Activated naive CD4-positive, alpha-beta T cell treated with anti-CD3 and anti-CD28 coated beads for 36 hours (primary cell): Measurements from ENCODE around the gene HSH2D. TPM values are rescaled to one million over a fixed set of nuclear protein-coding genes. Genes with fewer than 3 reads are reported as not detected.

ENCODE experiments used
- CTCF ChIA-PET: fragments of 350-600 bp; sonication (Branson Sonifier 250); formaldehyde crosslinking; loops from one replicate; lab custom pipeline; 2021; ENCODE audit warnings: antibody characterized with exemption; lab: Charles Lee
- DNase-seq: peaks from one replicate; pipeline ENCODE4 v3.0.0-alpha.2; 2020
- H3K27ac Mint-ChIP-seq: one replicate; pipeline ENCODE4 v1.8.0; 2021; ENCODE audit warnings: mild to moderate bottlenecking, mixed read lengths
- H3K27me3 Mint-ChIP-seq: one replicate; pipeline ENCODE4 v1.8.0; 2021; ENCODE audit warnings: low read depth, mixed read lengths
- H3K36me3 Mint-ChIP-seq: one replicate; pipeline ENCODE4 v1.8.0; 2021; ENCODE audit warnings: low read depth, mixed read lengths
- H3K4me1 Mint-ChIP-seq: one replicate; pipeline ENCODE4 v1.8.0; 2021; ENCODE audit warnings: low read depth, mixed read lengths
- H3K4me3 Mint-ChIP-seq: one replicate; pipeline ENCODE4 v1.8.0; 2021; ENCODE audit warnings: mild to moderate bottlenecking, moderate library complexity, mixed read lengths
- H3K9me3 Mint-ChIP-seq: one replicate; pipeline ENCODE4 v1.8.0; 2021; ENCODE audit warnings: mixed read lengths
- intact Hi-C: fragments of 100-400 bp; cut with micrococcal nuclease; formaldehyde crosslinking; loops from one replicate; pipeline ENCODE4 v1.15.1; 2023
- total RNA-seq, 2 experiments: library from RNA; stranded (reverse); gene quantifications; one replicate each; pipeline ENCODE4 v1.2.3, GENCODE V29; 2021

The HSH2D gene
- total RNA-seq, 2 experiments from 2014 or later: 18.3 to 20.7 TPM

- Mint-ChIP-seq H3K9me3 (no peaks in the 10 kb centered on the region), H3K4me1 (peaks cover 25% of the 10 kb centered on the region), H3K4me3 (no peak overlapping the region), H3K27me3 (no peaks in the 10 kb centered on the region), H3K36me3 (peaks cover 13% of the 10 kb centered on the region), H3K27ac (no peak overlapping the region)
- intact Hi-C loops: no loop called here
- no peak for DNase-seq
- CTCF ChIA-PET: no interaction called here
These were observed 1.4 kb upstream of the HSH2D start for GRCh38 chr19:16142032-16142580.

- H3K4me3 Mint-ChIP-seq: peak overlapping the region; percentile 98
- intact Hi-C loops: no loop called here
- peaks cover 25% of the 10 kb centered on the region for H3K4me1 Mint-ChIP-seq
- H3K36me3 Mint-ChIP-seq: peaks cover 17% of the 10 kb centered on the region
- no peak for DNase-seq
- peak overlapping the region; percentile 96 for H3K27ac Mint-ChIP-seq
- CTCF ChIA-PET: interaction anchor here (0.6 to 1.7 kb wide), 11 partner anchors 9 to 515 kb away, joined by 3 to 13 read pairs (median 4); partner anchors contain the start of genes FAM32A and RAB8A
- no peaks in the 10 kb centered on the region for H3K9me3 Mint-ChIP-seq
- no peaks in the 10 kb centered on the region for H3K27me3 Mint-ChIP-seq
These were observed 714 bp downstream of the HSH2D start for GRCh38 chr19:16144216-16144581.

GRCh38 chr19:16146112-16146511 lies 2.6 kb downstream of the HSH2D start:
- intact Hi-C loops: no loop called here
- CTCF ChIA-PET: interaction anchor here (1.1 kb wide), 1 partner anchor 83 kb away, joined by 5 read pairs; no protein-coding TSS in a partner anchor
- no peaks in the 10 kb centered on the region for H3K9me3 Mint-ChIP-seq
- H3K36me3 Mint-ChIP-seq: peaks cover 19% of the 10 kb centered on the region
- no peak for DNase-seq
- H3K27me3 Mint-ChIP-seq: no peaks in the 10 kb centered on the region
- H3K4me3 Mint-ChIP-seq: no peak overlapping the region
- peaks cover 25% of the 10 kb centered on the region for H3K4me1 Mint-ChIP-seq
- H3K27ac Mint-ChIP-seq: no peak overlapping the region

DNA sequence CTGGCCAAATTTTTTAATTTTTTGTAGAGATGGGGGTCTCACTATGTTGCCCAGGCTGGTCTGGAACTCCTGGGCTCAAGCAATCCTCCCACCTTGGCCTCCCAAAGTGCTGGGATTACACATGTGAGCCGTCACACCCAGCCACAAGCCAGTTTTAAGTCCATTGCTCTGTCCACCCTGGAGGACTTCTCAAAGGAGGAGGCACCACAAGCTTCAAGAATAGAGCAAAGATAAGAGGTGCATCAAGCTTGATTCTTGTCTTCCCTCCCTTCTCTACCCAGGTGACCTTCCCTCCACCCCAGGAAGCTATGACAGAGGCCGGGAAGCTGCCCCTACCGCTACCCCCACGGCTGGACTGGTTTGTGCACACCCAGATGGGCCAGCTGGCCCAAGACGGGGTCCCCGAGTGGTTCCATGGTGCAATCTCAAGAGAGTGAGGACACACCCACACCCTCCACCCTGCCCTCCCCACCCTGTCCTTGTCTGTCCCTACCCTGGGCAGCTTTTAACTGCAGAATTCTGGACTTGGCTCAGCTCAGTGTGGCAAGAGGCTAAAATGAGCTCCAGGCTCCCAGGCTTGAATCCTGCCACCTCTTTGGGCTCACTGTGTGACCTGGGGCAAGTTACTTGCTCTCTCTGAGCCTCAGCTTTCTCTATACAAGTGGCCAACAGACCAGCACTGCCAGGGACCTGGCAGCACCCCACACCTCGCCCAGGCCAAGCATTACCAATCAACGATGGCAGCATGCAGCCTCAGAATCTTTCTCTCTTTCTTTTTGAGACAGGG lies 5.2 kb downstream of the HSH2D start:
- H3K9me3 Mint-ChIP-seq: no peaks in the 10 kb centered on the region
- CTCF ChIA-PET: interaction anchor here (1.6 kb wide), 1 partner anchor 107 kb away, joined by 8 read pairs; no protein-coding TSS in a partner anchor
- no peak overlapping the region for H3K27ac Mint-ChIP-seq

DNA sequence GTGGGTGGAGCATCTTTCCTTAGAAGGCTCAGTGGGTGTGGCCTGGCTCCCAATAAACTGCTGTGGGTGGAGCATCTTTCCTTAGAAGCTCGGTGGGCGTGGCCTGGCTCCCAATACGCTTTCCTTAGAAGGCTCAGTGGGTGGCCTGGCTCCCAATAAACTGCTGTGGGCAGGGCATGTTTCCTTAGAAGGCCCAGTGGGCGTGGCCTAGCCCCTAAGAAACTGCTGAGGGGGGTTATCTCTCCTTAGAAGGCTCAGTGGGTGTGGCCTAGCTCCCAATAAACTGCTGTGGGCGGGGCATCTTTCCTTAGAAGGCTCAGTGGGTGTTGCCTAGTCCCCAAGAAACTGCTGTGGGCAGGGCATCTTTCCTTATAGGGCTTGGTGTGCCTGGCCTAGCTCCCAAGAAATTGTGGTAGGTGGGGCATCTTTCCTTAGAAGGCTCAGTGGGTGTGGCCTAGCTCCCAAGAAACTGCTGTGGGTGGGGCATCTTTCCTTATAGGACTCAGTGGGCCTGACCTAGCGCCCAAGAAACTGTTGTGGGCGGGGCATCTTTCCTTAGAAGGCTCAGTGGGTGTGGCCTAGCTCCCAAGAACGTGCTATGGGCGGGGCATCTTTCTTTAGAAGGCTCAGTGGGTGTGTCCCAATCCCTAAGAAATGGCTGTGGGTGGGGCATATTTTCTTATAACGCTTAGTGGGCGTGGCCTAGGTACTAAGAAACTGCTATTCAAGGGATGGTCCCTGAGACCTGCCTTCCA lies 10.3 kb downstream of the HSH2D start:
- Mint-ChIP-seq H3K4me3 (no peak overlapping the region), H3K27ac (no peak overlapping the region), H3K27me3 (no peaks in the 10 kb centered on the region), H3K4me1 (no peaks in the 10 kb centered on the region), H3K9me3 (no peaks in the 10 kb centered on the region), H3K36me3 (peaks cover 42% of the 10 kb centered on the region)
- intact Hi-C loops: no loop called here
- CTCF ChIA-PET: interaction anchor here (0.9 to 2.7 kb wide), 2 partner anchors 10 to 112 kb away, joined by 3 to 6 read pairs; partner anchors contain the start of gene HSH2D
- peak; percentile 20 for DNase-seq

More for the DNA sequence above, 5.2 kb downstream of the HSH2D start:
- no peak overlapping the region for H3K4me3 Mint-ChIP-seq
- intact Hi-C loops: no loop called here
- DNase-seq: no peak
- peaks cover 19% of the 10 kb centered on the region for H3K4me1 Mint-ChIP-seq
- H3K36me3 Mint-ChIP-seq: peaks cover 30% of the 10 kb centered on the region
- H3K27me3 Mint-ChIP-seq: no peaks in the 10 kb centered on the region

GRCh38 chr19:16154557-16154956 lies 11.1 kb downstream of the HSH2D start:
- peaks cover 36% of the 10 kb centered on the region for H3K36me3 Mint-ChIP-seq
- no peaks in the 10 kb centered on the region for H3K9me3 Mint-ChIP-seq
- H3K27ac Mint-ChIP-seq: peak overlapping the region; percentile 34
- H3K27me3 Mint-ChIP-seq: no peaks in the 10 kb centered on the region
- no peaks in the 10 kb centered on the region for H3K4me1 Mint-ChIP-seq
- DNase-seq: no peak
- intact Hi-C loops: no loop called here
- CTCF ChIA-PET: interaction anchor here (2.7 kb wide), 1 partner anchor 10 kb away, joined by 6 read pairs; the partner anchor contains the start of gene HSH2D
- H3K4me3 Mint-ChIP-seq: no peak overlapping the region

DNA sequence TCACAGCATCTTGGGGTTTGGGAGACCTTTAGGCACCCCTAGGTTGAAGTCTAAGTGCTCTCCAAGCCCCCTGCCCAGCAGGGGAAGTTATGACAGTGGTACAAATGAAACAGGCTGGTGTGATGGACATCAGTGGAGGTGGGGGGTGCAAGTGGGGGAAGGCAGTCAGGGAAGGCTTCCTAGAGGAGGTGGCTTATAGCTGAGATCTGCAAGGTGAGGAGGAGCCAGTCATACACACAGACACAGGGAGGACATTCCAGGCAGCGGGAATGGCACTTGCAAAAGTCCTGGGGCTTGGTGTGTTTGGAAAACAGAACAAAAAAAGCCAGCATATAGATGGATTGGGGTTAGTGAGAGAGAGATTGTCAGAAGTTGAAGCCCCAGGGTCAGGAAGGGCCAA lies 11.6 kb downstream of the HSH2D start:
- Mint-ChIP-seq H3K27me3 (no peaks in the 10 kb centered on the region), H3K27ac (peak overlapping the region; percentile 34), H3K36me3 (peaks cover 36% of the 10 kb centered on the region), H3K9me3 (no peaks in the 10 kb centered on the region), H3K4me3 (no peak overlapping the region), H3K4me1 (no peaks in the 10 kb centered on the region)
- no peak for DNase-seq
- CTCF ChIA-PET: no interaction called here
- intact Hi-C loops: no loop called here

DNA sequence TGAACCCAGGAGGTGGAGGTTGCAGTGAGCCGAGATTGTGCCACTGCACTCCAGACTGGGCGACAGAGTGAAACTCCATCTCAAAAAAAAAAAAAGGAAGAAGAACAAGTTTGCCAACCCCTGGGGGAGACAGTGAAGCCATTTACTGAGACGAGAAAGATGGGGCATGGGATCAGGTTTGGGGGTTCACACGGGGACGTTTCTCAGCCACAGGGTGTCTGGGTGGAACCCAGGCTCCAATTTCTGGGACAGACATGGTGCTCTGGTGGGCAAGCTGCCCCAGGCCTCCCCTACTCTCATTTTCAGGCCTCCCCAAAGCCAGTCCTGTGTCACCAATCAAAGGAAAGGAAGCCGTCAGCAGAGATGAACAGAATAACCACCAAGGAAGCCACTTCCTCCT lies 13.4 kb downstream of the HSH2D start:
- CTCF ChIA-PET: no interaction called here
- no peak overlapping the region for H3K27ac Mint-ChIP-seq
- peaks cover 16% of the 10 kb centered on the region for H3K4me1 Mint-ChIP-seq
- no peak for DNase-seq
- no peaks in the 10 kb centered on the region for H3K27me3 Mint-ChIP-seq
- H3K36me3 Mint-ChIP-seq: peaks cover 34% of the 10 kb centered on the region
- no peaks in the 10 kb centered on the region for H3K9me3 Mint-ChIP-seq
- H3K4me3 Mint-ChIP-seq: no peak overlapping the region
- intact Hi-C loops: no loop called here

DNA sequence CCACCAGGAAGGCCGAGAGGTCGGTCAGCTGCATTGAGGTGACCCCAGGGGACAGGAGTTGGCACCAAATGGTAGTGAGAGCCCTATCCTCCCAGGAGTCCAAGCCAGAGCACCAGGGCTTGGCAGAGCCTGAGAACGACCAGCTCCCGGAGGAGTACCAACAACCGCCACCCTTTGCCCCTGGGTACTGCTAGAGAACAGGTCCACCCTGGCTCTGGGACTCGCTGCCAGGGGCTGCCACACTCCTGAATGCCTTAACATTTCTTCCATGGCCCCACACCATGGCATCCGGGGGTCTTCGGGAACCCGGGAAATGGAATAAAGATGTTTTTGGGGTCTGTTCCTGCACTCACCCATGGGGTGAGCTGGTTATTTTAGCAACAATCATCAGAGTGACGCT lies 14.1 kb downstream of the HSH2D start:
- Mint-ChIP-seq H3K27ac (no peak overlapping the region), H3K4me1 (peaks cover 17% of the 10 kb centered on the region), H3K36me3 (peaks cover 31% of the 10 kb centered on the region), H3K9me3 (no peaks in the 10 kb centered on the region), H3K27me3 (no peaks in the 10 kb centered on the region), H3K4me3 (no peak overlapping the region)
- CTCF ChIA-PET: interaction anchor here (1.3 kb wide), 1 partner anchor 115 kb away, joined by 3 read pairs; no protein-coding TSS in a partner anchor
- intact Hi-C loops: no loop called here
- DNase-seq: no peak

- CTCF ChIA-PET: interaction anchor here (0.6 to 0.7 kb wide), 2 partner anchors 51 to 118 kb away, joined by 3 to 4 read pairs; no protein-coding TSS in a partner anchor
- Mint-ChIP-seq H3K27me3 (no peaks in the 10 kb centered on the region), H3K4me1 (peaks cover 17% of the 10 kb centered on the region), H3K9me3 (no peaks in the 10 kb centered on the region), H3K4me3 (no peak overlapping the region), H3K27ac (no peak overlapping the region), H3K36me3 (peaks cover 18% of the 10 kb centered on the region)
- DNase-seq: no peak
- intact Hi-C loops: no loop called here
These were observed 16.2 kb downstream of the HSH2D start for GRCh38 chr19:16159655-16160054.

DNA sequence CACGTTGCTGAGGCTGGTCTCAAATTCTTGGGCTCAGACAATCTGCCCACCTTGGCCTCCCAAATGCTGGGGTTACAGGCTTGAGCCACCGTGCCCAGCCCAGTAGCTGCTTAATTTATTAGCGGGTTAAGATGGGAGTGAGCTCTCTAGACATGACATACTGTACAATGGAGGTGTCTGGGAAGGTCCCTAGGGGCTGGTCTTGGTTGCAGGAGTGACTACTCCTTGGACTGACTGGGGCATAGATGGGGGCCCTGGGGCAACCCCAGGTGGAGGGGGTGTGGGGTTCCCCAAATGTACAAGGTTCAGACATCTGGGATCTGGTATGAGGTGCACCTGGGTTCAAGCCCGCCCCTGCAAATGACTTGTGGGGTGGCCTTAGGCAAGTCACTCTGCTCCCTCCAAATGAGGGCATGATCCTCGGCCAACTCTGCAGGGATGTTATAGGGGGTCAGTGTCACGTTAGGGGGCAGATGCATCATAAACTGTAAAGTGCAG lies 17.0 kb downstream of the HSH2D start:
- intact Hi-C loops: no loop called here

More for the DNA sequence above, 17.0 kb downstream of the HSH2D start:
- H3K4me1 Mint-ChIP-seq: peaks cover 17% of the 10 kb centered on the region
- H3K36me3 Mint-ChIP-seq: peaks cover 10% of the 10 kb centered on the region
- CTCF ChIA-PET: interaction anchor here (0.6 to 0.7 kb wide), 2 partner anchors 52 to 565 kb away, joined by 4 to 5 read pairs; no protein-coding TSS in a partner anchor
- H3K9me3 Mint-ChIP-seq: no peaks in the 10 kb centered on the region
- H3K27ac Mint-ChIP-seq: no peak overlapping the region
- H3K4me3 Mint-ChIP-seq: no peak overlapping the region
- no peak for DNase-seq
- no peaks in the 10 kb centered on the region for H3K27me3 Mint-ChIP-seq
